ENCODE measurements around the gene CCDC85B. TPM values are rescaled to one million over a fixed set of nuclear protein-coding genes. Genes with fewer than 3 reads are reported as not detected.
A peak's percentile ranks its signal among the peaks of the same experiment; 100 is the strongest.

The CCDC85B gene
- total RNA-seq, 1 experiment from 2014 or later = 20.8 TPM

DNA sequence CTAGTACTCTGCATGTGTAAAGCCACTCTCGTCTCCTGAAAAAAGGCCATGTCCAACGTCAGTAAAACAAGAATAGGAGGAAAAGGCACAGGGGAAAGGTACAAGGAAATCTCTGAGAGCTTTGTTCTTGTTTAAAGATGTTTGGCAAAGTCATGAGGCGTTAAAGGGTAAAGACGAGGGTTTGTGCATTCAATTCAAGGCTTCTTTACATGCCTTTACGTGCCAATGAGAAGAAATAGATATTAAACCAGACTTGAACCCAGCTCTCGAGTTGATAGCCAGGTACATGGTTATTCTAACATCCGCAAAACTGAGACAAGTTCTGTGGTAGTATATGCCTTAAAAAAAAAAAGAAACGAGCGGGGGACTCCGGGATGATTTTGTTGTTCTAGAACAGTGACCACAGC is 31.8 kb upstream of the CCDC85B start:
- peak overlapping the region; percentile 83 for H3K4me3 Mint-ChIP-seq (ENCODE audit: unreplicated experiment)
- no peaks in the 10 kb centered on the region for H3K27me3 Mint-ChIP-seq (ENCODE audit: insufficient read depth, unreplicated experiment)
- ChIA-PET CTCF (interaction anchor here (0.6 to 4.0 kb wide), 7 partner anchors 9 to 255 kb away, joined by 3 to 64 read pairs (median 4); partner anchors contain the start of gene FIBP), POLR2A (interaction anchor here (0.6 to 6.2 kb wide), 35 partner anchors 8 to 680 kb away, joined by 3 to 181 read pairs (median 6); partner anchors contain the start of genes AP5B1, BANF1, C11orf68 and CCDC85B)
- TF ChIP-seq, protein P1, sequence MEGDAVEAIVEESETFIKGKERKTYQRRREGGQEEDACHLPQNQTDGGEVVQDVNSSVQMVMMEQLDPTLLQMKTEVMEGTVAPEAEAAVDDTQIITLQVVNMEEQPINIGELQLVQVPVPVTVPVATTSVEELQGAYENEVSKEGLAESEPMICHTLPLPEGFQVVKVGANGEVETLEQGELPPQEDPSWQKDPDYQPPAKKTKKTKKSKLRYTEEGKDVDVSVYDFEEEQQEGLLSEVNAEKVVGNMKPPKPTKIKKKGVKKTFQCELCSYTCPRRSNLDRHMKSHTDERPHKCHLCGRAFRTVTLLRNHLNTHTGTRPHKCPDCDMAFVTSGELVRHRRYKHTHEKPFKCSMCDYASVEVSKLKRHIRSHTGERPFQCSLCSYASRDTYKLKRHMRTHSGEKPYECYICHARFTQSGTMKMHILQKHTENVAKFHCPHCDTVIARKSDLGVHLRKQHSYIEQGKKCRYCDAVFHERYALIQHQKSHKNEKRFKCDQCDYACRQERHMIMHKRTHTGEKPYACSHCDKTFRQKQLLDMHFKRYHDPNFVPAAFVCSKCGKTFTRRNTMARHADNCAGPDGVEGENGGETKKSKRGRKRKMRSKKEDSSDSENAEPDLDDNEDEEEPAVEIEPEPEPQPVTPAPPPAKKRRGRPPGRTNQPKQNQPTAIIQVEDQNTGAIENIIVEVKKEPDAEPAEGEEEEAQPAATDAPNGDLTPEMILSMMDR (IDR thresholded peaks at IDR 0.05; ENCODE audit: unreplicated experiment) = no peak
- no peak for DNase-seq (ENCODE audit: unreplicated experiment)
- BruUV-seq (replicated peaks) = TSS peak; percentile 16
- H3K36me3 Mint-ChIP-seq (ENCODE audit: insufficient read depth, unreplicated experiment) = peaks cover 53% of the 10 kb centered on the region
- intact Hi-C loops (cut with micrococcal nuclease) = no loop called here
- H3K27ac Mint-ChIP-seq (ENCODE audit: low read depth, unreplicated experiment) = peak overlapping the region; percentile 93
- H3K9me3 Mint-ChIP-seq (ENCODE audit: unreplicated experiment) = no peaks in the 10 kb centered on the region
- H3K4me1 Mint-ChIP-seq (ENCODE audit: insufficient read depth, unreplicated experiment) = peaks cover 34% of the 10 kb centered on the region

DNA sequence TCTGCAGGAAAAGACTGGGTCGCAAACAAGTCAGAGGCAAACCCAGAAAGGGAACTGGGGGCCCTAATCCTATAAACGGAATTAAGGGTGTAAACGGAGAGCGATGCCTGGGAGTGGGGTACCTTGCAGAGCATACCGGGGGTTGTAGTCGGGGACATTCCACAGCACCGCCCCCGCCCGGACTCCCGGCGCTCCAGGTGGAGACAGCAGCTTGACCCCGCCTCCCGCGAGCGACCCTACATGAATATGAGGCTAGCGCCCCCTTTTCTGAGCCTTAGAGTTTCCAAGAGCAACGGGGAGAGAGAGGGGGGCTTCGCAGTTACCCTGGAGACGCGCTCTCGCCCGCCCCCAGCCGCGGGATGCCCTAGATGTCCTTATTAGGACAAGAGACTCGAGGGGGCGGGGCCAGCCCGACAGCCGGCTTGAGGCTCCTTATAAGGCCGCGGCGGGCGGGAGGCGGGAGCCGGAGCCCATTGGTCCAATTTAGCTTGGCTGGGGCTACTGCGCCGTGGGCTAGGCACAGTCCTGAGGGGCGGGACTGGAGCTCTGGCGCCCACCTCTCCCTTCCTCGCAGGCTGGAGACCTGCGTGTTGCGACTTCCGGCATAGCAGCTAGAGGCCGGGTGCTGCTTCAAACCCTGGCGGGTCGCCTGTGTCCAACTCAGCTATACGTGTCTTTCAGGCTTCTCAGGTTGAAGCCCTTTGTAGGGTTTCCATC is 31.2 kb upstream of the CCDC85B start:
- no TSS peak for BruUV-seq (replicated peaks)
- Mint-ChIP-seq H3K36me3 (ENCODE audit: insufficient read depth, unreplicated experiment) (peaks cover 49% of the 10 kb centered on the region), H3K27me3 (ENCODE audit: insufficient read depth, unreplicated experiment) (no peaks in the 10 kb centered on the region), H3K9me3 (ENCODE audit: unreplicated experiment) (no peaks in the 10 kb centered on the region), H3K4me3 (ENCODE audit: unreplicated experiment) (peak overlapping the region; percentile 83), H3K4me1 (ENCODE audit: insufficient read depth, unreplicated experiment) (peaks cover 32% of the 10 kb centered on the region), H3K27ac (ENCODE audit: low read depth, unreplicated experiment) (peak overlapping the region; percentile 93)
- intact Hi-C loops (cut with micrococcal nuclease) = no loop called here
- CTCF ChIA-PET = interaction anchor here (0.6 to 4.0 kb wide), 16 partner anchors 10 to 182 kb away, joined by 3 to 64 read pairs (median 4); partner anchors contain the start of genes FIBP and KAT5
- peak; percentile 98 for DNase-seq (ENCODE audit: unreplicated experiment)
- POLR2A ChIA-PET = interaction anchor here (0.6 to 6.2 kb wide), 33 partner anchors 9 to 408 kb away, joined by 3 to 181 read pairs (median 5); partner anchors contain the start of genes BANF1, C11orf68, CCDC85B and EIF1AD
- TF ChIP-seq, protein P1 (IDR thresholded peaks at IDR 0.05; ENCODE audit: unreplicated experiment) = no peak

DNA sequence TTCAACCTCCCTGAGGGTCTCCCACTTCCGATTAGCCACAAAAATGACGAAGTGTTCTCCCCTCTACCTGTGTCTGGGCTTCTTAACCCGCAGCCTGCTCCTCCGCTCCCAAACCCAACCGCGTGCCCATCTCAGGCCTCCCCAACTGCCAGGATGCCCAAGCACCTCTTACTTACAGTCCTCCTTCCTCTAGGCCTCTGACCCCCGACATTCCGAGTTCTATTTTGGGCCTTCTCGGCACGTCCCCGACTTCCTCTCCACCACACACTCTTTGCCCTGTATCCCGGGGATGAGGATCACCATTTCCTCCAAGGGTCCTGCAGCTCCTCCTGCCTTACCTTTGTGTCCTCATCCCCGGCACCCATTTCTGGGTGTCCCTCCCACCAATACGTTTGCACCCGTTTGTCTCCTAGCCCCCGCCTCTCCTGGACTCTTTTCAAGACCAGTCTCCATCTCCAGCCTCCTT is 30.6 kb upstream of the CCDC85B start:
- Mint-ChIP-seq H3K27me3 (ENCODE audit: insufficient read depth, unreplicated experiment) (no peaks in the 10 kb centered on the region), H3K4me3 (ENCODE audit: unreplicated experiment) (peak overlapping the region; percentile 83), H3K4me1 (ENCODE audit: insufficient read depth, unreplicated experiment) (peaks cover 32% of the 10 kb centered on the region), H3K36me3 (ENCODE audit: insufficient read depth, unreplicated experiment) (peaks cover 46% of the 10 kb centered on the region), H3K27ac (ENCODE audit: low read depth, unreplicated experiment) (peak overlapping the region; percentile 93), H3K9me3 (ENCODE audit: unreplicated experiment) (no peaks in the 10 kb centered on the region)
- no peak for DNase-seq (ENCODE audit: unreplicated experiment)
- intact Hi-C loops (cut with micrococcal nuclease) = no loop called here
- TF ChIP-seq, protein P1 (IDR thresholded peaks at IDR 0.05; ENCODE audit: unreplicated experiment) = no peak
- BruUV-seq (replicated peaks) = no TSS peak
- POLR2A ChIA-PET = interaction anchor here (0.6 to 6.2 kb wide), 28 partner anchors 10 to 738 kb away, joined by 3 to 181 read pairs (median 5); partner anchors contain the start of genes BANF1, C11orf68, CCDC85B and EIF1AD
- CTCF ChIA-PET = interaction anchor here (0.6 to 4.0 kb wide), 16 partner anchors 10 to 147 kb away, joined by 3 to 64 read pairs (median 4); partner anchors contain the start of genes FIBP and KAT5

Data from MCF 10A (cell line).